ENCODE results near the gene SCAP.
A peak's percentile ranks its signal among the peaks of the same experiment; 100 is the strongest.
"Not testable (repeated sequence)": the region's sequence is repeated elsewhere in the genome, so short reads cannot be mapped to it uniquely, and the experiment has no call there.

The SCAP gene

GRCh38 chr3:47475570-47476329, at the start of gene SCAP:
TSS of gene SCAP (minus strand) at chr3:47475941. CDS start at chr3:47442993, 32,948 bp downstream.
- peak; percentile 68 for DNase-seq

GRCh38 chr3:47523310-47524073, 47.8 kb upstream of the SCAP start:
- no peak for DNase-seq

GRCh38 chr3:47522082-47522987, 46.6 kb upstream of the SCAP start:
- peak; percentile 77 for DNase-seq

- no peak for DNase-seq
These were observed 45.0 kb upstream of the SCAP start for GRCh38 chr3:47520756-47521155.

GRCh38 chr3:47517937-47518336, 42.2 kb upstream of the SCAP start:
- DNase-seq = no peak

- DNase-seq = no peak
These were observed 40.2 kb upstream of the SCAP start for GRCh38 chr3:47515864-47516319.

- no peak for DNase-seq
These were observed 39.4 kb upstream of the SCAP start for GRCh38 chr3:47515100-47515499.

- DNase-seq = peak; percentile 94
These were observed 37.6 kb upstream of the SCAP start, which contains the start of gene ELP6 for GRCh38 chr3:47513125-47513929. TSS of gene ELP6 (minus strand) at chr3:47513712. CDS start at chr3:47513590, 122 bp downstream.

- peak; percentile 12 for DNase-seq
These were observed 36.8 kb upstream of the SCAP start for GRCh38 chr3:47512416-47513124.

GRCh38 chr3:47505267-47505666, 29.5 kb upstream of the SCAP start:
- DNase-seq = not testable (repeated sequence)

- no peak for DNase-seq
These were observed 28.4 kb upstream of the SCAP start for GRCh38 chr3:47504113-47504512.

GRCh38 chr3:47503033-47503432, 27.3 kb upstream of the SCAP start:
- DNase-seq = no peak

GRCh38 chr3:47496892-47497291, 21.2 kb upstream of the SCAP start:
- DNase-seq = no peak

- no peak for DNase-seq
These were observed 20.1 kb upstream of the SCAP start for GRCh38 chr3:47495886-47496285.

- no peak for DNase-seq
These were observed 19.4 kb upstream of the SCAP start for GRCh38 chr3:47495111-47495510.

GRCh38 chr3:47491777-47492176, 16.0 kb upstream of the SCAP start:
- DNase-seq = no peak

- DNase-seq = no peak
These were observed 15.4 kb upstream of the SCAP start for GRCh38 chr3:47491186-47491585.

- DNase-seq = no peak
These were observed 11.5 kb upstream of the SCAP start for GRCh38 chr3:47487265-47487664.

GRCh38 chr3:47485812-47486211, 10.1 kb upstream of the SCAP start:
- DNase-seq = no peak

GRCh38 chr3:47482366-47482765, 6.6 kb upstream of the SCAP start:
- no peak for DNase-seq

- DNase-seq = not testable (repeated sequence)
These were observed 6.0 kb upstream of the SCAP start for GRCh38 chr3:47481763-47482162.

Measured in NCI-H1092 treated with DMSO at 0.1 percent for 48 hours (cell line).